Astrocyte of the spinal cord (primary cell): ENCODE measurements around the gene ALDH1L1.

ENCODE experiments used
- DNase-seq: peaks from one replicate; pipeline ENCODE4 v3.0.0; 2011; ENCODE audit warnings: low read depth, low spot score
- H3K4me3 ChIP-seq: 2 replicates; pipeline ENCODE4 v1.5.1; 2011; ENCODE audit warnings: low read depth, mild to moderate bottlenecking, low read length, moderate library complexity
- CTCF ChIP-seq: IDR thresholded peaks from 2 replicates; pipeline ENCODE4 v1.5.1; 2012; ENCODE audit warnings: low read depth, mild to moderate bottlenecking, low read length, inconsistent platforms
- in situ Hi-C: cut with HindIII; loops from 2 replicates; pipeline ENCODE4 v1.10.0; 2017; ENCODE audit warnings: low sequenced_read_pairs

ALDH1L1 gene

DNA sequence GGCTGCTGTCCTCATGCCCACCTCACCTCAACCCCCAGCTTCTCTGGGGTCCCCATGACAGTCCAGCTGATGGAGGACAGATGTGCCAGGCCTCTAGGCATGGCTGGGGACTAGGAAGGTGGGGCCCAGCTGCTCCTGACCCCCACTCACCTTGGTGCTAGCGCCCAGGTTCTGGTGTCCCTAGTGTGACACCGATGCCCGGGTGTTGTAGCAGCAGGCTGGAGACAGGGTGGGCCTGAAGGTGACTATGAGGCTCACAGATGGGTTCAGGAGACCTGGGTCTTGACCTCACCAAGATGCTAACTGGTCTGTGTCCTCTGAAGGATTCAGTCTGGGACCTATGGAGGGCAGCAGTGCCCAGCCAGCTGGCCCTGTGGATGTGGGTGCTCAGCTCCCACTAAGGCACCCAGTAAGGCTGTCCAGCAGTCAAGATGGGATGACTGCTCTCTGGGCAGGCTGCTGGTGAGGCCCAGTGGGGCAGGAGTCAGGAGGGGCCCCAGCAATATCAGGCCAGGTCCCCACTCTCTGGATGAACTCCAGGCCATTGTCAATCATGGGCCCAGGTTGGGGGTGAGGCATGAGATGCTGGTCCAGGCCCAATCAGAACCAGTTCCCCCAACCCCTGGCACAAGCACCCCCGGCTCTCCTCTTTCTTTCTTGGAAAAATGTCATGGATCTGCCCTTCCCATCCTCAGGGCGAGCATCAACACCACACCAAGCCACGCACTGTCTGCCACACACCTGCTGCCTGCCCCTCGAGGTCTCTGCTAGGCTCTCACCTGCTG, 33.0 kb downstream of the ALDH1L1 start:
- H3K4me3 ChIP-seq, result no peak overlapping the region
- in situ Hi-C loops, result no loop called here
- TF ChIP-seq CTCF, result no peak
- no peak for DNase-seq

GRCh38 chr3:126146525-126147146, 33.8 kb downstream of the ALDH1L1 start:
- no peak for DNase-seq

GRCh38 chr3:126146034-126146433, 34.4 kb downstream of the ALDH1L1 start:
- DNase-seq, result no peak
- no peak for TF ChIP-seq CTCF
- H3K4me3 ChIP-seq, result no peak overlapping the region
- in situ Hi-C loops, result no loop called here

More at GRCh38 chr3:126146525-126147146, 33.8 kb downstream of the ALDH1L1 start:
- no peak for TF ChIP-seq CTCF
- no peak overlapping the region for H3K4me3 ChIP-seq
- in situ Hi-C loops, result no loop called here

DNA sequence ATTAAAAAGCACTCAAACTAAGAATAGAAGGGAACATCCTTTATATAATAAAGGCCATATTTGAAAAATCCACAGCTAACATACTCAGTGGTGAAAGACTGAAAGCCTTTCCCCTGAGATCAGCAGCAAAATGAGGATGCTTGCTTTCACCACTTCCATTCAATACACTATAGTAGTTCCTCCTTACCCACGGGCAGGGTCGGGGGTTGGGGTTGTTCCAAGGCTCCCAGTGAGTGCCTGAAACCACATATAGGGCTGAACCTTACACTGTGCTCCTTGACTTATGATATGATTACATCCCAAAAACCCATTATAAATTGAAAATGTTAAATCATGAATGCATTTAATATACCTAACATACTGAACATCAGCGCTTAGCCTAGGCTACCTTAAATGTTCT, 37.7 kb downstream of the ALDH1L1 start:
- TF ChIP-seq CTCF, result no peak
- in situ Hi-C loops, result no loop called here
- no peak overlapping the region for H3K4me3 ChIP-seq
- DNase-seq, result no peak

- H3K4me3 ChIP-seq, result no peak overlapping the region
- in situ Hi-C loops, result no loop called here
- DNase-seq, result no peak
- TF ChIP-seq CTCF, result no peak
Observed at GRCh38 chr3:126137490-126138130, 42.8 kb downstream of the ALDH1L1 start.

DNA sequence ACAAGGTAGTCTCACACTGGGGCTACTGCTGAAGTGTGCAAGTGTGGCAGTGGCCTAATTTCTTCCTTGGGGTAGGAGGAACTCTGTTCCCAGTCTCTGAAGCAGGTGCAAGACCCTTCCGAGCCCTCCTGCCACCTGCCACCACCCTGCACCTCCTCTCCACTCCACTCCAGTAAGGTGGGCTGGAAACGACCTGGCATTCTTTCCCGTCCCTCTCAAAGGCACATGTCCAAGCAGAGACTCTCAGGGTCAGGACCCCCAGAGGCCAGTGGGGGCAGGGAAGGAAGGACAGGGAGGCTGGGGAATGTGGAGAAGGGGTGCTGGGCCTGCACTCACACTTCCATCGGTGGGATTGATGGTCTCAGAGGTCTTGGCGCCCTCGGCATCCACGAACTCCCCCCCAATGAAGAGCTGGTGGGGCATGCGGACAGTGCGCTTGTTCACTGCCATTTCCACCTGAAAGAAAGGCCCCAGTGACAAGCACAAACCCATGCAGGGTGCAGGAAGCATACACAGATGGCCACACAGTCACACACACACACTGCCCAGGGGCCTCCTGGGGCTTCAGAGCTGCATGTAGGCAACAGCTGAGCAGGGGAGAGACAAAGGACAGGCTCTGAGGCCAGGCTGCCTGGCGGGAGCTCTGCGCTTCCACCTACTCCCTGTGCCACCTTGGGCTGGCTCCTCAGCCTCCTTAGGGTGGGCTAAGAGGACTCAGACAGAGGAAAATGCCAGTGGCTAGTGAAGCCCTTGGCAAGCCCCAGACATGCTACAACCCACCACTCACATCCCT, 43.8 kb downstream of the ALDH1L1 start:
- DNase-seq, result no peak

More for the DNA sequence above, 43.8 kb downstream of the ALDH1L1 start:
- in situ Hi-C loops, result no loop called here
- TF ChIP-seq CTCF, result no peak
- H3K4me3 ChIP-seq, result no peak overlapping the region
